GM23338 (cell line): ENCODE measurements around the gene LY86. TPM values are rescaled to one million over a fixed set of nuclear protein-coding genes. Genes with fewer than 3 reads are reported as not detected.

Source experiments
- ATAC-seq: fragments of 200-7000 bp; cut with Tn5 transposase; 3 replicates; pipeline ENCODE4 v1.9.1; 2020
- DNase-seq: peaks from one replicate; pipeline ENCODE4 v3.0.0-alpha.2; 2015; ENCODE audit warnings: low spot score
- H2AFZ ChIP-seq: fragments of 200-600 bp; sonication (generic); 2 replicates; pipeline ENCODE4 v1.8.0; 2016; ENCODE audit warnings: antibody characterized with exemption, mild to moderate bottlenecking, moderate library complexity
- H3F3A ChIP-seq: fragments of 200-600 bp; sonication (generic); replicated peaks from 2 replicates; pipeline ENCODE4 v1.8.0; 2017; ENCODE audit warnings: antibody characterized with exemption, mixed run types, low read depth
- H3K27ac ChIP-seq: fragments of 200-600 bp; sonication (generic); 2 replicates; pipeline ENCODE4 v1.6.1; 2016; ENCODE audit warnings: low read depth
- H3K27me3 ChIP-seq: fragments of 200-600 bp; sonication (generic); 2 replicates; pipeline ENCODE4 v1.8.0; 2016; ENCODE audit warnings: mild to moderate bottlenecking, mixed run types, moderate library complexity; ENCODE audit not compliant: insufficient read depth
- H3K36me3 ChIP-seq: fragments of 200-600 bp; sonication (generic); 2 replicates; pipeline ENCODE4 v1.8.0; 2016; ENCODE audit warnings: mild to moderate bottlenecking; ENCODE audit not compliant: insufficient read depth
- H3K4me1 ChIP-seq: fragments of 200-600 bp; sonication (generic); 2 replicates; pipeline ENCODE4 v1.8.0; 2016; ENCODE audit warnings: mild to moderate bottlenecking, moderate library complexity; ENCODE audit not compliant: insufficient read depth
- H3K4me2 ChIP-seq: fragments of 200-600 bp; sonication (generic); 2 replicates; pipeline ENCODE4 v1.7.1; 2017; ENCODE audit warnings: mixed run types
- H3K4me3 ChIP-seq: fragments of 200-600 bp; sonication (generic); 2 replicates; pipeline ENCODE4 v1.6.1; 2016; ENCODE audit warnings: mixed run types
- H3K79me2 ChIP-seq: fragments of 200-600 bp; sonication (generic); replicated peaks from 2 replicates; pipeline ENCODE4 v1.8.0; 2017; ENCODE audit warnings: mild to moderate bottlenecking; ENCODE audit not compliant: insufficient read depth
- H3K9me2 ChIP-seq: fragments of 200-600 bp; sonication (generic); 2 replicates; pipeline ENCODE4 v1.8.0; 2017; ENCODE audit not compliant: insufficient read depth
- H4K20me1 ChIP-seq: fragments of 200-600 bp; sonication (generic); replicated peaks from 2 replicates; pipeline ENCODE4 v1.8.0; 2017; ENCODE audit warnings: mild to moderate bottlenecking; ENCODE audit not compliant: insufficient read depth
- H3K27ac Mint-ChIP-seq: 2 replicates; pipeline ENCODE4 v1.8.0; 2020; ENCODE audit warnings: inconsistent platforms, mild to moderate bottlenecking, moderate library complexity, mixed read lengths
- H3K27me3 Mint-ChIP-seq: 3 replicates; pipeline ENCODE4 v1.8.0; 2022; ENCODE audit warnings: low read depth, mild to moderate bottlenecking, moderate library complexity, mixed read lengths, inconsistent platforms; ENCODE audit not compliant: insufficient read depth, poor library complexity
- H3K36me3 Mint-ChIP-seq: 3 replicates; pipeline ENCODE4 v1.8.0; 2021; ENCODE audit warnings: low read depth, mild to moderate bottlenecking, inconsistent platforms, moderate library complexity, mixed read lengths
- H3K4me1 Mint-ChIP-seq: 3 replicates; pipeline ENCODE4 v1.8.0; 2020; ENCODE audit warnings: mild to moderate bottlenecking, inconsistent platforms, mixed read lengths
- H3K4me3 Mint-ChIP-seq: 3 replicates; pipeline ENCODE4 v1.8.0; 2021; ENCODE audit warnings: moderate library complexity, mild to moderate bottlenecking, inconsistent platforms, mixed read lengths
- H3K9me3 Mint-ChIP-seq: 3 replicates; pipeline ENCODE4 v1.8.0; 2020; ENCODE audit warnings: moderate library complexity, mild to moderate bottlenecking, inconsistent platforms, mixed read lengths
- CREB1 ChIP-seq: fragments of 250-450 bp; sonication (Bioruptor Pico); IDR thresholded peaks from 2 replicates; pipeline ENCODE4 v1.5.0; 2020; ENCODE audit warnings: low read depth, mild to moderate bottlenecking, moderate library complexity
- CTCF ChIP-seq, 2 experiments: fragments of 200-600 bp in 1 of 2; sonication (generic) in 1 of 2; conservative IDR thresholded peaks; 2 replicates each; pipeline versions ENCODE4 v1.5.1 to v1.6.1; 2016 to 2017; ENCODE audit warnings: antibody characterized with exemption in 2 of 2, low read depth in 2 of 2, mild to moderate bottlenecking in 2 of 2, moderate library complexity in 1 of 2
- ETS1 ChIP-seq: IDR thresholded peaks from 2 replicates; pipeline ENCODE4 v1.6.1; 2016; ENCODE audit warnings: antibody characterized with exemption
- EZH2 ChIP-seq: fragments of 200-600 bp; sonication (generic); IDR thresholded peaks from one replicate; pipeline ENCODE4 v1.8.0; 2017; ENCODE audit warnings: antibody characterized with exemption, mild to moderate bottlenecking, low read depth; ENCODE audit not compliant: unreplicated experiment
- EZH2phosphoT487 ChIP-seq: fragments of 200-600 bp; sonication (generic); IDR thresholded peaks from one replicate; pipeline ENCODE4 v1.8.1; 2018; ENCODE audit warnings: antibody characterized with exemption; ENCODE audit not compliant: unreplicated experiment
- JUNB ChIP-seq: IDR thresholded peaks from one replicate; pipeline ENCODE4 v1.6.1; 2016; ENCODE audit warnings: antibody characterized with exemption; ENCODE audit not compliant: unreplicated experiment
- NANOG ChIP-seq: IDR thresholded peaks from 2 replicates; pipeline ENCODE4 v1.6.1; 2016; ENCODE audit warnings: antibody characterized with exemption, borderline replicate concordance
- POLR2AphosphoS5 ChIP-seq: IDR thresholded peaks from 2 replicates; pipeline ENCODE4 v1.6.1; 2016; ENCODE audit warnings: antibody characterized with exemption, low read depth
- REST ChIP-seq: IDR thresholded peaks from one replicate; pipeline ENCODE4 v1.6.1; 2018; ENCODE audit warnings: antibody characterized with exemption; ENCODE audit not compliant: unreplicated experiment
- STAT1 ChIP-seq: IDR thresholded peaks from one replicate; pipeline ENCODE4 v1.6.1; 2016; ENCODE audit warnings: antibody characterized with exemption; ENCODE audit not compliant: unreplicated experiment
- ZNF114 ChIP-seq: fragments of 250-450 bp; sonication (Bioruptor Pico); IDR thresholded peaks from 2 replicates; pipeline ENCODE4 v1.5.0; 2020; ENCODE audit warnings: mild to moderate bottlenecking, moderate library complexity
- ZNF331 ChIP-seq: fragments of 250-450 bp; sonication (Bioruptor Pico); IDR thresholded peaks from 2 replicates; pipeline ENCODE4 v1.5.0; 2020; ENCODE audit warnings: low read depth, mild to moderate bottlenecking, moderate library complexity
- ZNF462 ChIP-seq: fragments of 250-450 bp; sonication (Bioruptor Pico); IDR thresholded peaks from 2 replicates; pipeline ENCODE4 v1.5.0; 2020; ENCODE audit warnings: mild to moderate bottlenecking, moderate library complexity
- polyA plus RNA-seq: library from polyadenylated mRNA; unstranded; fragments of >200 nt; fragmentation: Nextera tagmentation; extraction: Ambion mirVana; gene quantifications from 2 replicates; pipeline ENCODE4 v1.2.1, GENCODE V29; 2016
- total RNA-seq: library from RNA; depleted of rRNA; stranded (reverse); fragments of >200 nt; shearing (Covaris generic); gene quantifications from 2 replicates; pipeline ENCODE4 v1.2.3, GENCODE V29; 2014

LY86 gene
- total and polyA plus RNA-seq, 2 experiments from 2014 or later = 0.29 TPM; not detected in 1

- Histone ChIP-seq H3F3A (no peaks in the 10 kb centered on the region), H3K4me1 (peaks cover 12% of the 10 kb centered on the region; the same call in 1 of the 2 replicates), H3K4me2 (no peak overlapping the region), H3K27ac (no peak overlapping the region), H3K36me3 (no peaks in the 10 kb centered on the region), H3K9me2 (no peaks in the 10 kb centered on the region), H3K4me3 (no peak overlapping the region), H3K27me3 (no peaks in the 10 kb centered on the region), H2AFZ (no peak overlapping the region), H3K79me2 (no peaks in the 10 kb centered on the region), H4K20me1 (no peaks in the 10 kb centered on the region)
- Mint-ChIP-seq H3K9me3 (no peaks in the 10 kb centered on the region), H3K36me3 (no peaks in the 10 kb centered on the region), H3K4me3 (no peak overlapping the region), H3K27ac (no peak overlapping the region), H3K4me1 (peaks cover 33% of the 10 kb centered on the region), H3K27me3 (peaks cover 6% of the 10 kb centered on the region)
- DNase-seq (no peak), ATAC-seq (no peak)
- TF ChIP-seq EZH2phosphoT487 = no peak
- TF ChIP-seq ETS1 = no peak
- no peak for TF ChIP-seq ZNF331 (CRISPR knock-in tag)
- no peak for TF ChIP-seq ZNF114 (CRISPR knock-in tag)
- no peak for TF ChIP-seq ZNF462 (CRISPR knock-in tag)
- TF ChIP-seq CTCF (conservative IDR thresholded peaks at IDR 0.05; ENCODE audit: low read depth in 2 of 2) = no peak
- no peak for TF ChIP-seq POLR2AphosphoS5
- TF ChIP-seq STAT1 = no peak
- TF ChIP-seq NANOG = no peak
- TF ChIP-seq JUNB = no peak
- TF ChIP-seq CREB1 (CRISPR knock-in tag) = no peak
- TF ChIP-seq REST = no peak
- no peak for TF ChIP-seq EZH2
Observed at GRCh38 chr6:6680526-6680925, 92.0 kb downstream of the LY86 start.
